Occipital lobe (tissue), 2 donors: ENCODE data around the gene HAUS3. TPM values are rescaled to one million over a fixed set of nuclear protein-coding genes. Genes with fewer than 3 reads are reported as not detected.

Source experiments
- small RNA-seq: library from RNA; depleted of rRNA; stranded (forward); fragments of <200 nt; gene quantifications from one replicate; pipeline ENCODE3, GENCODE V24; 2014
- total RNA-seq: library from RNA; depleted of rRNA; stranded (reverse); fragments of >200 nt; gene quantifications from one replicate; pipeline ENCODE4 v1.2.3, GENCODE V29; 2014

Gene HAUS3
- total RNA-seq, 1 donor from 2014 or later, result 37.4 TPM

Small RNAs within 50 kb of the gene (small RNA-seq; reads per million reads assigned to genes)
- gene COX6B1P5, result not detected

Other genes starting within 250 kb of the HAUS3 start
- 19.0 TPM for gene NELFA, start 233.1 kb downstream of the HAUS3 start, total RNA-seq
- 11.4 TPM for gene NAT8L, start 182.8 kb downstream of the HAUS3 start, total RNA-seq
- gene POLN, start within 50 bp of the HAUS3 start, total RNA-seq, result 7.8 TPM
- 19.7 TPM for gene MXD4, start 20.0 kb upstream of the HAUS3 start, total RNA-seq
- 3.7 TPM for gene ZFYVE28, start 176.5 kb upstream of the HAUS3 start, total RNA-seq
- not detected for gene CFAP99, start 176.8 kb upstream of the HAUS3 start, total RNA-seq
- 29.6 TPM for gene RNF4, start 227.0 kb upstream of the HAUS3 start, total RNA-seq